Stimulated activated CD4-positive, alpha-beta T cell treated with anti-CD3 and anti-CD28 coated beads, Interleukin-12 subunit alpha, Interleukin-12 subunit beta, amount 100 ng/mL, for 4 hours (primary cell): ENCODE data around the gene KIF16B.

Experiments used
- DNase-seq: peaks from one replicate; pipeline ENCODE4 v3.0.0-alpha.2; 2020

The KIF16B gene

GRCh38 chr20:16390991-16391390, 182.3 kb downstream of the KIF16B start:
- no peak for DNase-seq

- DNase-seq = no peak
Observed at GRCh38 chr20:16388731-16389130, 184.5 kb downstream of the KIF16B start.

- no peak for DNase-seq
Observed at GRCh38 chr20:16387666-16388065, 185.6 kb downstream of the KIF16B start.

- no peak for DNase-seq
Observed at GRCh38 chr20:16385891-16386290, 187.4 kb downstream of the KIF16B start.

- DNase-seq = no peak
Observed at GRCh38 chr20:16385462-16385861, 187.8 kb downstream of the KIF16B start.

- DNase-seq = no peak
Observed at GRCh38 chr20:16381444-16381843, 191.8 kb downstream of the KIF16B start.

GRCh38 chr20:16378712-16379370, 194.4 kb downstream of the KIF16B start:
- DNase-seq = no peak

DNA sequence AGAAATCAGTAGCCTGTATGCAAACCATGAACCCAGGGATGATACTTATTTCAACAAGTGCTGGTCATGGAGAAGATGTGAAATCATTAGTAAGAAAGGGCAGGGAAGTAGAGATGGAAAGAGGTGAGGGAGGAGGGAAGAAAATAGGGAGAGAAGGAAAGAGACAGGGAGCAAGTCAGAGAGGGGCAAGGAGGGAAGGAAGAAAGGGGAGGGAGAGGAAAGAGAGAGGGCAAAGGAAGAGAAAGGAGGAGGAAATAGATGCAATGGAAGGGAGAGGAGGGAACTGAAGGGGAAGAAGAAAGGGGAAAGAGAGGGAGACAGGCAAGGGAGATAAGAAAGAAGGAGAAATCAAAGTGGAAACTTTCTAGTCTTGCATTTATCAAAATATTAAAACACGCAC, 195.1 kb downstream of the KIF16B start:
- no peak for DNase-seq

- DNase-seq = no peak
Observed at GRCh38 chr20:16369441-16369840, 203.8 kb downstream of the KIF16B start.

DNA sequence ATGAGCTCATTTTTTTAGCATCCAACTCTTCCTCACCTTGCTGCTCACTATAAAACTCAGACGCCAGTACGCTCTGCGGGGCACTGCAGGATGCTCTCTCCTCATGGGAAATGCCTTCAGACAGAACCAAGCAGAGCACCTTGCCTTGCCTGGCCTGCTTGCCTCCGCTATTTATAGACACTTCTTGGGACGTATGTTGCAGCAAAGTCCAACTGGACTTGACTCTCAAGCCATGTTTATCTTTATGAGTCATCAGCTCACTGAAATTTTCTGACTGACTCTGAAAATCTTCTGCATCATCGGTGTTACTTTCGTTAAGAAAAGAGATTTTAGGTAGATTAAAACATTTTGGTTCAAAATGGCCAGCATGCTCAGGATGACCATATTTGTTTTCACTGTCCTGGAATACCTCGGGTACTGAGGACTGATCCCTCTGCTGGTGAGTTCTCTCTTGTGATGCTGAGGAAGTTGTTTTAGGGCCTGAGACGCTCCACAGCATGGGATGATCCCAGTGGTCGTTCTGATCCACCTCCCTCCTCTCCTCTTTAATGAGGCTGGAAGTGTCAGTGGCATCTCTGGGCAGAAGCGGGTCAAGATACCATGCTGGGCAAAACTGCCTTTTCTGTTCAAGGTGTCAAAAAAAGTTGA, 204.5 kb downstream of the KIF16B start:
- DNase-seq = no peak

DNA sequence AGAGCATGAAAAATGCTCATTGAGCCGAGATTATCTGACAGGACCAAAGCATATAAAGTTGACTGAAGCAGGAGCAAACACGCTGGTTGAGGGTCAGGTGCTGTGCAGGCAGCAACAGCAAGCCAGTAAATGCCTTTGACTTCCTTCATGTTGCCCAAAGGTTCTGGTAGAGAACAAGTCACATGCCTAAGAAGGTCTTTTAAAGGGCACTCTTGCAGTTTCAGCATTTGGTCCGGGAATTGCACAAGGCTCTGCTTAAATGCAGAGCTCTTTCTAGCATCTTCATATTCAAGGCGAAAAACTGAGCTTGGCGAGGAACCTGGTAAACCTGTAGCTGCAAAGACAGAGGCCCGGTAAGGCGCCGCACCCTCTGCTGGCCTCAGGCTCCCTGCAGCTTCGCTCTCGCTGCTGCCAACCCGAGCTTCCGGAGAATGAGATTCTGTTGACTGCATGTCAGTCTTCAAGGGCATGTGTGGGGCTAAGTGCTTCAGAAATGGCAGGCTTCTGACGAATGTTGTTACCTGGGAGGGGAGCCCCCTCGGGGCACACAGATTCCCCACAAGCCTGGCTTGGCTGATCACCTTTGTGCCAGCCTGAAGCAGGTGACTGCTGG, 205.2 kb downstream of the KIF16B start:
- DNase-seq = no peak

- DNase-seq = no peak
Observed at GRCh38 chr20:16366529-16366928, 206.7 kb downstream of the KIF16B start.

DNA sequence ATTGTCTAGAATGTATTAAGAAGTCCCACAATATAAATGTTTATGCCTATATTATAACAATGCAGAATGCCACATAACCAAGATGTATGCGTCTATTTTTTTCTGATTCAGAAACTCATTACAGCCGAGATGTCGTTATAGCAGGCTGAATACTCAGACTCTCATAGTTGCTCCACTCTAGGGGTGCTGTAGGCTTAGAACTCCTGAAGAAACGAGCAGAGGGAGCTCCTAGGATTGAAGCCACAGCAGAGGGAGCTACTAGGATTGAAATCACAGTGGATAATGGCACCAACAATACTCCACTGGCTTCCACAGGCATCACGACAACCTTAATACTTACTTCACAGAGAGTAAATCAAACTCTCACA, 208.9 kb downstream of the KIF16B start:
- no peak for DNase-seq

DNA sequence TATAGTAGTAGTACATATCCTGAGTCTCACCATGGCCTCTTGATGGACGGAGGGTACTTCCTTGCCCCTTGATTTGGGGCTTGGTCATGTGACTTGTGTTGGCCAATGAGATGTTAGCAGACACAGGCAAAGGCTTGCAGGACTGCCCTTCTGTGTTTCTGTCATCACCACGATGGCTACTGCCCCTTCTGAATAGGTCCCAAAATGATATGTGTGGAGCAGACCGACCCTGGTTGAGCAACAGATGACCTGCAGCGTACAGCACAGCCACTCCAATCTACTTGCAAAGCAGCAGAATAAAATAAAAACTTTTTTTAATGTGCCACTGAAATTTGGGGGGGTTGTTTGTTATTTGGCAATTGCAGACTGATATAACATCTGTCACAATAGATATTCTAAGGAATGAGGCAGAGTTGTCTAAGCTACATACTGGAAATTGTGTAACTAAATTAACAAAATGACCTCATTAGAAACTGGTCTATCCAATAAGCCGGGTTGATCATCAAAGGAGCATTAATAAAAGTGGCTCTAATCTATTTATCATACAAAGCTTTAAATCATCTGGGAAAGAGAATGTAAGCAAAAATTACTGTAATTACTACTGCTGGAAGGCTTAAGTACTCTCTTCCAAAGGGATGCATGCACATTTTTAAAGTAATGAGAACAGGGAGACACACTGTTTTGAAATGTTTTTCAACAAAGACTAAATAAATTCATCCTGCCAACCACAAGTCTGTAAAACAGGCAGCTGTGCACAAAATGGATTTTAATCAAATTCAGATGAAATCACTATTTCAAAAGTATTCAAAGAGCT, 209.5 kb downstream of the KIF16B start:
- no peak for DNase-seq

- no peak for DNase-seq
Observed at GRCh38 chr20:16362642-16363041, 210.6 kb downstream of the KIF16B start.

- DNase-seq = no peak
Observed at GRCh38 chr20:16360668-16361067, 212.6 kb downstream of the KIF16B start.

DNA sequence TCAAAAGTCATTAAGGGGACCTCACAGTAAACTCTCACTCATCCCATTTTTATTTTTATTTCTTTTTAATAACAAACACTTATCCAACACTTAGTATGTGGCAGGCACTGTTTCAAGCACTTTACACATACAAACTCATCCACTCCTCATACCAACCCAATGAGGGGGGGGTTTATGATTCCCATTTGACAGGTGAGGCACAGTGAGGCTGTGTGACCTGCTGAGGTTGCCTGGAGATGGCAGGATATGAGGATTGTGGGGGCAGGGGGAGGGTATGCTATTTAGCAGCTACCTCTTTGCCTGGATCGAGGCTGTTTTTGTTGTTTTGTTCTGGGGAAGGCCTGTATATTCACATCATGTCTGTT, 219.8 kb downstream of the KIF16B start:
- DNase-seq = no peak

- DNase-seq = no peak
Observed at GRCh38 chr20:16352751-16353416, 220.4 kb downstream of the KIF16B start.

DNA sequence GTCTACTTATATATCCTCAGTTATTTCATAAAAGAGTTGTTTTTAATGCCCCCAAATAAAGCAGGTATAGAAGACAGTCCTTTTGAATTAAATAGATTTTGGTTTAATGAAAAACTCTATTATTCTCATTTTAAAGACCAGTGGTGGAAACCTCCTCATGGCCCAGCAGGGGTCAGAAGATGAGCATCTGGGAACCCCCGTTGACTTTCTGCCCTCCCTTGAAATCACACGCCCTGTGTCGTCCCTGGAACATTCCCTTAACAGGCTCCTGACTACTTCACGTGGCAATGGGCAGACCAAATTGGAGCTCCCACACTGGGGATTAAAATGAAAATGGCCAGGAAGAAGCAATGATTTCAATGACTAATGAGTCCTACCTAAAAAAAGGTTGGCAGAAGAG, 220.9 kb downstream of the KIF16B start:
- DNase-seq = no peak

DNA sequence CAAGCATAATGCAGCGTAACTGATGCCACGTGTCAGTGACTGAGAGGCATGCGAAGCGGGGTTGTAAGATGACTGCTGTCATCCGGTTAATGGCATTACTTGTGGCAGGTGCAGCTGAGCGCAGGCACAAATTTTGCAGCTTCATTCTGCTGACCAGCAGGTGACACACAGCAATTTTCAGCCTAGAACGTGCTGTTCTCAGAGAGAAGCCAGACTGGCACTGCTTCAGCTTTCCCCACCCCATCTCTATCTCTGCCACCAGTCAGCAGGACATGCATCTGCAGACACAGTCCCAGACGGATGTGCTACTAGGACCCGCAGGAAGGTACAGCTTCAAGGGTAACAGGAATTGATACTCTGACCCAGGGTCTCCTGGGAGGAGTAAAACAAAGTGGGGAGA, 221.8 kb downstream of the KIF16B start:
- DNase-seq = no peak

- no peak for DNase-seq
Observed at GRCh38 chr20:16350465-16350864, 222.8 kb downstream of the KIF16B start.

DNA sequence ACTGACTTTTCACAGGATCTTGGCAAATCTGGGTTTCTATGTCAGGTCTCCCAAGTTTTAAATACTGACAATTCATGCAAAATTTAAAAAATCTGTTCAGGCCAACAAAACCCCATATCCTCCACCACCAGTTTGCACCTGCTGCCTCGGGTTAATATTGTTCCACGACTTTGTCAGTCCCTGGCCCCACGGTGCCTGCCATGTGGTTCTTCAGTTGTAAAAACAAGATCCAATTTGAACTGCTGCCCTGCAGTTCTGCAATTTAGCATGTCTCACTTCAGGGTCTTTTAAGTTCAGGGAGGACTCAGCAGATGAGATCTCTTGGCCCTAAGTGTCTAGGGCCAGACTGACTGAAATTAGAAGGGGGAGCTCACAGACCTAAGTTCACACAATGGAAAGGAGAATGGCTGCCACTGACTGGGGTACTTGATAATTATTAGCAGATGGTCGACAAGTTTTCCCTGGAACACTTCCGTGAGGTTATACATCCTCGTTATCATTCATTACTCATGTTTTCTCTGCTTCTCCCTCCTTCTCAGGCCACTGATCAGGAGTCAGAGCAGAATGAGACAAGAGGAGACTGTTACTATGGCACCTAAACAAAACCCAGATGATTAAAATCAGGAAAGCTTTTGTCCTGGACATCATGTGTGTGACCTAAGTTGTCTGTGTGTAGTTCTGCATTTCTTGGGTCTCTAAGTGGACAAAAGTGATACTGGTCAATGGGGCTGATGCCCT, 223.6 kb downstream of the KIF16B start:
- DNase-seq = no peak

GRCh38 chr20:16346956-16347355, 226.3 kb downstream of the KIF16B start:
- no peak for DNase-seq
